ENCODE measurements around the gene BARX2.

The BARX2 gene

GRCh38 chr11:129352676-129353075 is 23.0 kb upstream of the BARX2 start:
- ChIA-PET CTCF (no interaction called here), POLR2A (no interaction called here)
- Histone ChIP-seq H3K27ac (ENCODE audit: extremely low read depth, low read depth, low read length) (no peak overlapping the region), H3K4me3 (ENCODE audit: low read depth, low read length) (no peak overlapping the region), H3K9me3 (ENCODE audit: control insufficient read depth, insufficient read depth, low read depth, low read length) (no peaks in the 10 kb centered on the region), H3K4me1 (ENCODE audit: control insufficient read depth, insufficient read depth, low read length) (no peaks in the 10 kb centered on the region), H3K36me3 (ENCODE audit: control insufficient read depth in 2 of 2, insufficient read depth in 1 of 2, low read length in 2 of 2) (no peaks in the 10 kb centered on the region)
- TF ChIP-seq KLF10 (tag by site-specific recombination; IDR thresholded peaks at IDR 0.05), result no peak
- TF ChIP-seq ZNF701 (tag by site-specific recombination; IDR thresholded peaks at IDR 0.05), result no peak
- no peak for TF ChIP-seq ZNF223 (tag by site-specific recombination; IDR thresholded peaks at IDR 0.05)
- no peak for TF ChIP-seq ZNF433 (tag by site-specific recombination; IDR thresholded peaks at IDR 0.05; ENCODE audit: low read depth)
- no peak for TF ChIP-seq ZNF146 (tag by site-specific recombination; IDR thresholded peaks at IDR 0.05)
- TF ChIP-seq ZNF366 (tag by site-specific recombination; conservative IDR thresholded peaks at IDR 0.05), result no peak
- TF ChIP-seq ZIC2 (tag by site-specific recombination; IDR thresholded peaks at IDR 0.05), result no peak
- TF ChIP-seq ZNF26 (tag by site-specific recombination; IDR thresholded peaks at IDR 0.05), result no peak
- no peak for TF ChIP-seq ZNF501 (tag by site-specific recombination; IDR thresholded peaks at IDR 0.05)
- no peak for TF ChIP-seq ZNF37A (tag by site-specific recombination; IDR thresholded peaks at IDR 0.05)
- no peak for TF ChIP-seq ZNF335 (tag by site-specific recombination; conservative IDR thresholded peaks at IDR 0.05)
- no peak for TF ChIP-seq ZNF350 (tag by site-specific recombination; IDR thresholded peaks at IDR 0.05)
- no peak for TF ChIP-seq CTCF (tag by site-specific recombination; IDR thresholded peaks at IDR 0.05)
- TF ChIP-seq ZSCAN5A (tag by site-specific recombination; IDR thresholded peaks at IDR 0.05), result no peak
- TF ChIP-seq ZEB2 (tag by site-specific recombination; IDR thresholded peaks at IDR 0.05), result no peak
- no peak for TF ChIP-seq OSR2 (tag by site-specific recombination; IDR thresholded peaks at IDR 0.05)
- TF ChIP-seq ZNF292 (tag by site-specific recombination; IDR thresholded peaks at IDR 0.05; ENCODE audit: borderline replicate concordance, low read depth), result no peak
- no peak for TF ChIP-seq ZNF560 (tag by site-specific recombination; IDR thresholded peaks at IDR 0.05; ENCODE audit: borderline replicate concordance)
- TF ChIP-seq ZNF548 (tag by site-specific recombination; IDR thresholded peaks at IDR 0.05), result no peak

- CTCF ChIA-PET, result interaction anchor here (2.7 kb wide), 1 partner anchor 9 kb away, joined by 9 read pairs; no protein-coding TSS in a partner anchor
- Histone ChIP-seq H3K27ac (ENCODE audit: extremely low read depth, low read depth, low read length) (no peak overlapping the region), H3K4me1 (ENCODE audit: control insufficient read depth, insufficient read depth, low read length) (no peaks in the 10 kb centered on the region), H3K9me3 (ENCODE audit: control insufficient read depth, insufficient read depth, low read depth, low read length) (no peaks in the 10 kb centered on the region), H3K4me3 (ENCODE audit: low read depth, low read length) (no peak overlapping the region), H3K36me3 (ENCODE audit: control insufficient read depth in 2 of 2, insufficient read depth in 1 of 2, low read length in 2 of 2) (no peaks in the 10 kb centered on the region)
- POLR2A ChIA-PET, result no interaction called here
- TF ChIP-seq ZNF518A (tag by site-specific recombination; conservative IDR thresholded peaks at IDR 0.05; ENCODE audit: low read depth), result no peak
- no peak for TF ChIP-seq SALL2 (tag by site-specific recombination; IDR thresholded peaks at IDR 0.05; ENCODE audit: borderline replicate concordance)
- no peak for TF ChIP-seq TSHZ1 (tag by site-specific recombination; IDR thresholded peaks at IDR 0.05; ENCODE audit: borderline replicate concordance)
- no peak for TF ChIP-seq ZNF585B (tag by site-specific recombination; IDR thresholded peaks at IDR 0.05)
- no peak for TF ChIP-seq ZNF76 (tag by site-specific recombination; IDR thresholded peaks at IDR 0.05; ENCODE audit: borderline replicate concordance, low read depth)
Observed at GRCh38 chr11:129354691-129355090, 21.0 kb upstream of the BARX2 start.

All from HEK293 (cell line).